GM23338 (cell line): ENCODE measurements around the gene MAP2K5. TPM values are rescaled to one million over a fixed set of nuclear protein-coding genes. Genes with fewer than 3 reads are reported as not detected.
A peak's percentile ranks its signal among the peaks of the same experiment; 100 is the strongest.

ENCODE experiments used
- ATAC-seq: fragments of 200-7000 bp; cut with Tn5 transposase; 3 replicates; pipeline ENCODE4 v1.9.1; 2020
- DNase-seq: peaks from one replicate; pipeline ENCODE4 v3.0.0-alpha.2; 2015; ENCODE audit warnings: low spot score
- H2AFZ ChIP-seq: fragments of 200-600 bp; sonication (generic); 2 replicates; pipeline ENCODE4 v1.8.0; 2016; ENCODE audit warnings: antibody characterized with exemption, mild to moderate bottlenecking, moderate library complexity
- H3F3A ChIP-seq: fragments of 200-600 bp; sonication (generic); replicated peaks from 2 replicates; pipeline ENCODE4 v1.8.0; 2017; ENCODE audit warnings: antibody characterized with exemption, mixed run types, low read depth
- H3K27ac ChIP-seq: fragments of 200-600 bp; sonication (generic); 2 replicates; pipeline ENCODE4 v1.6.1; 2016; ENCODE audit warnings: low read depth
- H3K27me3 ChIP-seq: fragments of 200-600 bp; sonication (generic); 2 replicates; pipeline ENCODE4 v1.8.0; 2016; ENCODE audit warnings: mild to moderate bottlenecking, mixed run types, moderate library complexity; ENCODE audit not compliant: insufficient read depth
- H3K36me3 ChIP-seq: fragments of 200-600 bp; sonication (generic); 2 replicates; pipeline ENCODE4 v1.8.0; 2016; ENCODE audit warnings: mild to moderate bottlenecking; ENCODE audit not compliant: insufficient read depth
- H3K4me1 ChIP-seq: fragments of 200-600 bp; sonication (generic); 2 replicates; pipeline ENCODE4 v1.8.0; 2016; ENCODE audit warnings: mild to moderate bottlenecking, moderate library complexity; ENCODE audit not compliant: insufficient read depth
- H3K4me2 ChIP-seq: fragments of 200-600 bp; sonication (generic); 2 replicates; pipeline ENCODE4 v1.7.1; 2017; ENCODE audit warnings: mixed run types
- H3K4me3 ChIP-seq: fragments of 200-600 bp; sonication (generic); 2 replicates; pipeline ENCODE4 v1.6.1; 2016; ENCODE audit warnings: mixed run types
- H3K79me2 ChIP-seq: fragments of 200-600 bp; sonication (generic); replicated peaks from 2 replicates; pipeline ENCODE4 v1.8.0; 2017; ENCODE audit warnings: mild to moderate bottlenecking; ENCODE audit not compliant: insufficient read depth
- H3K9me2 ChIP-seq: fragments of 200-600 bp; sonication (generic); 2 replicates; pipeline ENCODE4 v1.8.0; 2017; ENCODE audit not compliant: insufficient read depth
- H4K20me1 ChIP-seq: fragments of 200-600 bp; sonication (generic); replicated peaks from 2 replicates; pipeline ENCODE4 v1.8.0; 2017; ENCODE audit warnings: mild to moderate bottlenecking; ENCODE audit not compliant: insufficient read depth
- H3K27ac Mint-ChIP-seq: 2 replicates; pipeline ENCODE4 v1.8.0; 2020; ENCODE audit warnings: inconsistent platforms, mild to moderate bottlenecking, moderate library complexity, mixed read lengths
- H3K27me3 Mint-ChIP-seq: 3 replicates; pipeline ENCODE4 v1.8.0; 2022; ENCODE audit warnings: low read depth, mild to moderate bottlenecking, moderate library complexity, mixed read lengths, inconsistent platforms; ENCODE audit not compliant: insufficient read depth, poor library complexity
- H3K36me3 Mint-ChIP-seq: 3 replicates; pipeline ENCODE4 v1.8.0; 2021; ENCODE audit warnings: low read depth, mild to moderate bottlenecking, inconsistent platforms, moderate library complexity, mixed read lengths
- H3K4me1 Mint-ChIP-seq: 3 replicates; pipeline ENCODE4 v1.8.0; 2020; ENCODE audit warnings: mild to moderate bottlenecking, inconsistent platforms, mixed read lengths
- H3K4me3 Mint-ChIP-seq: 3 replicates; pipeline ENCODE4 v1.8.0; 2021; ENCODE audit warnings: moderate library complexity, mild to moderate bottlenecking, inconsistent platforms, mixed read lengths
- H3K9me3 Mint-ChIP-seq: 3 replicates; pipeline ENCODE4 v1.8.0; 2020; ENCODE audit warnings: moderate library complexity, mild to moderate bottlenecking, inconsistent platforms, mixed read lengths
- JUNB ChIP-seq: IDR thresholded peaks from one replicate; pipeline ENCODE4 v1.6.1; 2016; ENCODE audit warnings: antibody characterized with exemption; ENCODE audit not compliant: unreplicated experiment
- POLR2AphosphoS5 ChIP-seq: IDR thresholded peaks from 2 replicates; pipeline ENCODE4 v1.6.1; 2016; ENCODE audit warnings: antibody characterized with exemption, low read depth
- STAT1 ChIP-seq: IDR thresholded peaks from one replicate; pipeline ENCODE4 v1.6.1; 2016; ENCODE audit warnings: antibody characterized with exemption; ENCODE audit not compliant: unreplicated experiment
- ZNF462 ChIP-seq: fragments of 250-450 bp; sonication (Bioruptor Pico); IDR thresholded peaks from 2 replicates; pipeline ENCODE4 v1.5.0; 2020; ENCODE audit warnings: mild to moderate bottlenecking, moderate library complexity
- polyA plus RNA-seq: library from polyadenylated mRNA; unstranded; fragments of >200 nt; fragmentation: Nextera tagmentation; extraction: Ambion mirVana; gene quantifications from 2 replicates; pipeline ENCODE4 v1.2.1, GENCODE V29; 2016
- total RNA-seq: library from RNA; depleted of rRNA; stranded (reverse); fragments of >200 nt; shearing (Covaris generic); gene quantifications from 2 replicates; pipeline ENCODE4 v1.2.3, GENCODE V29; 2014
- TF ChIP-seq, protein P1 (sequence below), 2 experiments: fragments of 200-600 bp in 1 of 2; sonication (generic) in 1 of 2; conservative IDR thresholded peaks; 2 replicates each; pipeline versions ENCODE4 v1.5.1 to v1.6.1; 2016 to 2017; ENCODE audit warnings: antibody characterized with exemption in 2 of 2, low read depth in 2 of 2, mild to moderate bottlenecking in 2 of 2, moderate library complexity in 1 of 2

The MAP2K5 gene
- total and polyA plus RNA-seq, 2 experiments from 2014 or later: 6.5 to 13.6 TPM

GRCh38 chr15:67782691-67782991 lies 240.1 kb downstream of the MAP2K5 start (continued):
- TF ChIP-seq ZNF462: no peak
- no peak for TF ChIP-seq POLR2AphosphoS5
- TF ChIP-seq JUNB: no peak
- no peak for TF ChIP-seq STAT1

DNA sequence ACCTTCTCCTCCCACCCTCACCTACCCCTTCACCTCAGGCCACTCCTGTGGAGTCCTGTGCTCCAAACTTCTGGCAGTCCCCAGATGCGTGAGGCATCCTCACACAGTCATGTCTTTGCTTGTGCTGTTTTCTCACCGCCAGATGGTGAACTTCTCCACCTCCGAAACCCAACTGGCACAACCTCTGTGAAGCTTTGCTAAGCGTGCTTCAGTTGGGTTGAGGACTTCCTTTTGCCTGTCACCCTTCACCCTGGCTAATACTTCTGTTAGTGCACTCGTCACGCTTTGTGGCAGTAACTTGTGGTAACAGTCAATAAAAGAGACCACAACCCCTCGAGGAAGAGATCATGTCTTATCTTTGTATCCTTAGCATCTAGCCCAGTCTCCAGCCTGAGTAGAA lies 240.8 kb downstream of the MAP2K5 start:
- Histone ChIP-seq H2AFZ (no peak overlapping the region), H3K27me3 (no peaks in the 10 kb centered on the region), H3K4me1 (peaks cover 41% of the 10 kb centered on the region), H3K36me3 (no peaks in the 10 kb centered on the region), H3K4me3 (no peak overlapping the region), H3K9me2 (no peaks in the 10 kb centered on the region), H3K27ac (no peak overlapping the region), H3K79me2 (no peaks in the 10 kb centered on the region), H3F3A (0 out of 2 replicates have a peak, but pooled peaks cover 4% of the 10 kb centered on the region), H4K20me1 (no peaks in the 10 kb centered on the region), H3K4me2 (0 out of 2 replicates have a peak overlapping the region, but pooled peaks have one; percentile 61)
- no peak overlapping the region; the same call in 1 of the 2 replicates for H3K27ac Mint-ChIP-seq
- H3K36me3 Mint-ChIP-seq: no peaks in the 10 kb centered on the region
- peaks cover 52% of the 10 kb centered on the region for H3K4me1 Mint-ChIP-seq
- ATAC-seq (peak; percentile 19), DNase-seq (no peak)
- no peaks in the 10 kb centered on the region for H3K27me3 Mint-ChIP-seq
- TF ChIP-seq, protein P1, sequence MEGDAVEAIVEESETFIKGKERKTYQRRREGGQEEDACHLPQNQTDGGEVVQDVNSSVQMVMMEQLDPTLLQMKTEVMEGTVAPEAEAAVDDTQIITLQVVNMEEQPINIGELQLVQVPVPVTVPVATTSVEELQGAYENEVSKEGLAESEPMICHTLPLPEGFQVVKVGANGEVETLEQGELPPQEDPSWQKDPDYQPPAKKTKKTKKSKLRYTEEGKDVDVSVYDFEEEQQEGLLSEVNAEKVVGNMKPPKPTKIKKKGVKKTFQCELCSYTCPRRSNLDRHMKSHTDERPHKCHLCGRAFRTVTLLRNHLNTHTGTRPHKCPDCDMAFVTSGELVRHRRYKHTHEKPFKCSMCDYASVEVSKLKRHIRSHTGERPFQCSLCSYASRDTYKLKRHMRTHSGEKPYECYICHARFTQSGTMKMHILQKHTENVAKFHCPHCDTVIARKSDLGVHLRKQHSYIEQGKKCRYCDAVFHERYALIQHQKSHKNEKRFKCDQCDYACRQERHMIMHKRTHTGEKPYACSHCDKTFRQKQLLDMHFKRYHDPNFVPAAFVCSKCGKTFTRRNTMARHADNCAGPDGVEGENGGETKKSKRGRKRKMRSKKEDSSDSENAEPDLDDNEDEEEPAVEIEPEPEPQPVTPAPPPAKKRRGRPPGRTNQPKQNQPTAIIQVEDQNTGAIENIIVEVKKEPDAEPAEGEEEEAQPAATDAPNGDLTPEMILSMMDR (conservative IDR thresholded peaks at IDR 0.05; ENCODE audit: low read depth in 2 of 2): peak in 1 of 2 experiments; percentile 35; a peak in 2 of 4 replicates
- TF ChIP-seq ZNF462: no peak
- no peaks in the 10 kb centered on the region for H3K9me3 Mint-ChIP-seq
- no peak overlapping the region for H3K4me3 Mint-ChIP-seq
